ENCODE results near the gene DCAF7.

GRCh38 chr17:63523253-63523855 is 26.9 kb upstream of the DCAF7 start, which contains the start of gene KCNH6:
- TF ChIP-seq CTCF (IDR thresholded peaks at IDR 0.05) (no peak), POLR2A (IDR thresholded peaks at IDR 0.05) (no peak)
